Stimulated activated CD8-positive, alpha-beta memory T cell treated with anti-CD3 and anti-CD28 coated beads, Interleukin-12 subunit alpha, Interleukin-12 subunit beta, amount 100 ng/mL, for 24 hours (primary cell): ENCODE results near the gene FGF3.

Experiments
- DNase-seq: peaks from one replicate; pipeline ENCODE4 v3.0.0-alpha.2; 2020; ENCODE audit errors: extremely low read depth

The FGF3 gene

DNA sequence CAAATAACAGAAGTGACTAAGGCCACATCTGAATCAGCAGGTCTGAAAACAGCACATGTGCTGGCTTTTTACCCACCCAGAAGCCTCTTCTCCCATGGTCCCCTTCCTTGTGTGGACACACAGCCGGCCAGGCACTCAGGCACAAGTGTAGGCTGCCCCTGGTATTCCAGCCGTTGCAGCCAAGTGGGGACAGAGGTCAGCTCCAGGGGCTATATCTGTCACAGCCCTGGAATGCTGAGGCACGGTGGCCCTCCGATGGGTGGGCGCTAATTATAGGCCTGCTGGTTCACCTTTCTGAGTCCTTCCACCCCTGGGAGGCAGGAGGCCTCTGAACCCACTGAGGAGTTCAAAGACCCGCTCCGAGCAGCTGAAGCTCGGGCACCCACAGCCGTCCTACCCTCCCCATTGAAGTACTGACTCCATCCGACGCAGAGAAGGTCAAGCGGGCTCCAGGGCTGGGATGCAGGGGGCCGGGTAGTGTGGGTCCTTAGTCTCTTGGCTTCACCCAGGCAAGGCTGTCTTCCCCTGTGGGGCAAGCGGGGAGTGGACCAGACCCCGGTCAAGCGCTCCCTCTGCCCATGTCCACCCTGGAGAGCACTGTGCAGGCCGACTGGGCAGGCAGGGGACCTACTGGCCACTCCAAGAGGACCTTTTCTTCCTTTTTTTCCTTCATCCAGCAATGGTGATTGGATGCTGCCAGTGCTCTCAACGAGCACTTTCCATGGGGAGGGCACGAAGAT is 14.3 kb downstream of the FGF3 start:
- no peak for DNase-seq

DNA sequence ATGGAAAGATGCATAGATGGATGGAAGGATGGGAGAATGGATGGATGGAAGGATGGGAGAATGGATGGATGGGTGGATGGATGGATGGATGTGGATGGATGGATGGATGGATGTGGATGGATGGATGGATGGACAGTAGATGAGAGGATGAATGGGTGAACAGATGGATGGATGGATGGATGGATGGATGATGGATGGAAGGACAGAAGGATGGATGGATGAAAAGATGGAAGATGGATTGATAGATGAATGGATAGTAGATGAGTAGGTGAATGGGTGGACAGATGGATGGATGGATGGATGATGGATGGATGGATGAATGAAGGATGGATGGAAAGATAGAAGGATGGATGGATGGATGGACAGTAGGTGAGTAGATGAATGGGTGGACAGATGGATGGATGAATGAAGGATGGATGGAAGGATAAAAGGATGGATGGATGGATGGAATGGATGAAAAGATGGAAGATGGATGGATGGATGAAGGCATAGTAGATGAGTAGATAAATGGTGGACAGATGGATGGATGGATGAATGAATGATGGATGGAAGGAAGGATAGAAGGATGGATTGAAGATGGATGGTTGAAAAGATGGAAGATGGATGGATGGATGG is 15.5 kb downstream of the FGF3 start:
- DNase-seq, result no peak

DNA sequence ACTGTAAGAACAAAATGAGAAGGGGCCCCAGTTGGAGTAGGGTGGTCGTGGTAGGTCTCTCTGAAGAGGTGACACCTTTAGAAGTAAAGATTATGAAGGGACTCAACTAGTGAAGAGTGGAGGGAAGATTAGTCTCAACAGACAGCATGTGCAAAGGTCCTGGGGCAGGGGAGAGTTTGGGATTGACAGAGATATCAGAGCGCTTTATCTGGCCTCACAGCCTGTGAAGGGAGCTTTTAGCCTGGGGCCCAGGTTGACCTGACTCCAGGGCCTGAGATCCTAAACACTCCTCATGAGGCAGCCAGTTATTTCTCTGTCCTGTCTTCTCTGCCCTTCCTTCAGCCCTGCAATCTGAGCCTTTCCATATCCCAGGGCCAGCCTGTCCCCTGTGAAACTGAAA is 16.2 kb downstream of the FGF3 start:
- DNase-seq, result no peak

DNA sequence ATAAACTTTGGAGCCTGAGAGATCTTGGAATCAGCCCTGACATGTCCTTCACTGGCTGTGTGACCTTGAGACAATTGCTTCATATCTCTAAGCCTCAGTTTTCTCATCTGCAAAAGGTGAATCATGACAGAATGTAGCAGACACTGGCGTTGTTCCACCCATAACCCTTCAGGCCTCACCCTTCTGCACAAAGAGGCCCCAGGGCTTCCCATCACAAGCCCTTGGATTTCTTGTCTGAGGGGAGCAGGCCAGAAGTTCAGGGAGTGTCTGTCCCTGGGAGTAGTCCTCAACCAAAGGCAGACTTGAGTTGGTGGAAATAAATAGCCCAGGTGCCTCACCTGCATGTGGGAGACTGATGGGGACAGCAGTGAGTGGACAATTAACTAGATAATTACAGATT is 16.6 kb downstream of the FGF3 start:
- no peak for DNase-seq

DNA sequence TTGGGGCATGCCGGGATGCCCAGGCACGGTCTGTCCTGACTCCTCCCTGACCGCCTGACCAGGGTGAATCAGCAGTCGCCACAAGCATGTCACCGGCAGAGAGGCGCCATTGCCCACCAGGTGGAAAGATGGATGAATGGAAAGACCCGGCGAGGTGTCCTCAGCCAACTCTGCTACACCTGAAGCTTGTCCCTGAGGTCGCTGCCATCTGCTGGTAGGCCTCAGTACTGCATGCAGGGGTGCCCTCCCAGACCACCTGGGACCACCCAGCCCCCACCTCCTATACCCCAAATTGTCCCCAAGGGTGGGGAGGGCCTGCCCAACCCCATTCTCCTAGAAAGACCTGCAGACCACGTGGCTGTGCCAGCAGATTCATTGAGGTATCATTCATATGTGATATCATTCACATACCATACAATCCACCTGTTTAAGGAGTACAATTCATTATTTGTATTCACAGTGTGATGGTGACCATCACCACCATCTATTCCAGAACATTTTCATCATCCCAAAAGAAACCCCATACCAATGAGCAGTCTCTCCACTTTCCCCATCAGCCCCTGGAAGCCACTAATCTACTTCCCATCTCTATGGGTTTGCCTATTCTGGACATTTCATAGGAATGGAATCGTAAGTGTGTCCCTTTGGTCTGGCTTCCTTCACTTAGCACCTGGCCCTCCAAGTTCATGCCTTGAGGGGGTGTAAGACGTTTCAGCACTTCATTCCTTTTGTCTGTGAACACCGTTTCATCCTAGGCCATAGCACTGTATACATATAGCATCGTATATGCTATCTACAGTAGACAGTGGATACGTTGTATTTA is 17.5 kb downstream of the FGF3 start:
- DNase-seq, result no peak

DNA sequence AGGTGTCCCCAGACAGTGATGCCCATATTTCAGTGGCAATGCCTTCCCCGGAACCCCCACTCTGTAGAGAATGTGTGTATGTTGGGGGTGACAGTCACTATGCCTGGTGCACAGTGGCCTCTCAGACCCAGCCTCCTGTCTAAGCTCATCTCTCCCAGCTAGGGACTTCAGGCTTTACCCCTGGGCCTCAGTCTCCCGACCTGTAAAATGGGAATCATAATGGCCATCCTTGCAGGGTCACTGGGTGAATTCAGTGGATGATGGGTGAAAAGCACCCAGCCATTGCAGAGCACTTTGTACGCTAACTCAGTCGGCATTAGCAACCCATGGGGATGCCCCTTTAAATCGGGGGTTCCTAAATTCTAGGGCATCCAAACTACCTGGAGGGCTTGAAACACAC is 18.9 kb downstream of the FGF3 start:
- no peak for DNase-seq

DNA sequence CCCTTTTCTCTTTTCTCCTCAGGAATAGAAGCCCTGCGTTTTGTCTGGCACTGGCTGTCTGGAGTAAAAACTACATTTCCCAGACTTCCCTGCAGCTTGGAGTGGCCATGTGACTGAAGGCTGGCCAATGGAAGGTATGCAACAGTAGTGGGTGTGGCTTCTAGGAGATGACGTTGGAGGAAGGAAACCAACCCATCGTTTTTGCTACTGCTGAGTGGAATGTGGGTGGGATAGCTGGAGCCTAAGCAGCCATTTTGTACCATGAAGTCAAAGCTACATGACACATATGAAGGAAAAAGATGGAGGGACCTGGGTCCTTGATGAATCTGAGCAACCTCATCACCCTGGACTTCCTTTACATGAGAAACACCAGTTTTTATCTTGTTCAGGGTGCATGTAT is 19.6 kb downstream of the FGF3 start:
- no peak for DNase-seq

DNA sequence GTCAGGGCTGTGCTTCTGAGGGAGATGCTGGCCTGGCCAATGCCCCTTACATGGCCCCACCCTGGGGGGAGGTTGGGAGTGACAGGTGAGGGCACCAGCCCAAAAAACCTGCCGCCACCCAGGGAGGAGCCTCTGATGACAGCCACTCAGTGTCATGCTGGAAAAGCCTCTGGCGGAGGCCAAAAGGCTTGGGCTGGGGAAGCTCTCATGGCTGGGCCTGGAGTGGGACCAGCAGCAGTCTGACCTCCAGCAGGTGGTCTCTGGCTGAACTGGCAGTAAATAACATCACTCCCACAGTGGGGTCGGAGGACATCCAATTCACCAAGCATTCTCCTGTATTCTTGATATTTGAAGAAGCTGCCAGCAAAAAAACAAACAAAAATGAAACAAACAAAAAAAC is 20.1 kb downstream of the FGF3 start:
- DNase-seq, result no peak

DNA sequence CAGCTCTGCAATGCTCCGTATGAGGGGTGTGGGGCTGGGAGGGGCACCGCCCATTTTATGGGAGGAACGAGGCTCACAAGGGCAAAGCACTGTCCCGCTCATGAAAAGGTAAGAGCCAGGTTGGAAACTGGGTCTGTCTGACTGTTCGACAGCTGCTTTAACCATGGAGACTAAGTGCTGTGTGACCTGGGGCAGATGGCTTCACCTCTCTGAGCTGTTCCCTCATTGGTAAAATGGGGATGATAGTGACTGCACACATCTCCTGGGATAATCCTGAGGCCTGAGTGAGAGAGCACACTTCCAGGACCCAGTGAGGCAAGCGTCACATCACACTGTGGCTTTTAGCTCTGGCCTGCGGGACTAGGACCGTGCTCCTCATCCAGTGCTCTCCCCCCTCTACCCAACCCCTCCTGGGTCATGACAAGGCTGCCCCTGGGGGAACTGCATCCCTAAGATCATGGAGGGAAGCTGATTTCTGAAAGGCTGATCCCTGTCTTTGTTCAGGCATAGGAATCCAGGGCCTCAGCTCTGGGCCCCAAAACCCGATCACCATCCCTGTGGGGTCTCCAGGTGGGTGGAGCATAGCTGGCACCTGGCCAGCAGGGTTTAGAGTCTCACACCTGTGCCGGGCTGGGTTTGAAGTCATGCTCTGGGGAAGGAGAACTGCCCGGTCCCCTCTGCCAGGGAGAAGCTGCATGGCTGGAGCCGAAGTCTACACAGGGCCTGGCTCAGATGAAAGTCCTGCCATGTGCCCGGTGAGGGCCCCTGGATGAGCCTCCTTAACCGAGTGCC is 21.3 kb downstream of the FGF3 start:
- no peak for DNase-seq

DNA sequence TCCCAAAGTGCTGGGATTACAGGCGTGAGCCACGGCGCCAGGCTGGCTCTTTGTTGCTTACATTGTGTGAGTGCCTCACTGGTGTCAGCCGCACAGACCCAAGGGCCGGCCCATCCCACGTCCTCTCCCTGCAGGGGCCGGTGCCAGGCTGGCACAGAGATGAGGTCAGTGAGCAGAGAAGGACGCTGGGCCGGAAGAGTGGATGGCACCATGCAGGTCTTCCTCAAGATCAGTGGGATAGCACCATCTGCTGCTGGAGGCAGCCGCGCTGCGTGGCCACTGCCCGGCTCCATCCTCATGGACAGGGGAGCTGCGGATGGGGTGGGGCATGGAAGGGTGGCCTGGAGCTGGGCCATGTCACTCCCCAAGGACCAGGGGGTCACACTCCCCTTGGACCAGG is 22.1 kb downstream of the FGF3 start:
- DNase-seq, result no peak

DNA sequence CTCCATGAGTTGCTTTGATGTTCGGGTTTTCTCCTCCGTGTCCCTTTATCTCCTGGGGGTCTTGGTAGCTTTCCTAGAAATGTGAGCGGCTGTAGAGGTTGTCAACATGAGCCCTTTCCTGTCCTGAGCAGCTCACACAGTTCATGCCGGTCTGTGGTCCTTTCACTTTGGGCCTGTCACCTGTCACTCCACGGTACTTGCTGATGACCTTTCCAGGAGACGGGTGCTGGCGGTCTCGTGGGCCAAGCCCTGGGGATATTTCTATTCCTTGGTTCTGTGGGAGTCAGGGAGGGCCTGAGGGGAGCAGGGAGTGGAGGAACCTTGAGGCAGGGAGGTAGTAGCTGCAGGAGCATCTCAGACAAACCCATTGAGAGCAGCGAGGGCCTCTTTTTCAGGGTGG is 23.2 kb downstream of the FGF3 start:
- no peak for DNase-seq

DNA sequence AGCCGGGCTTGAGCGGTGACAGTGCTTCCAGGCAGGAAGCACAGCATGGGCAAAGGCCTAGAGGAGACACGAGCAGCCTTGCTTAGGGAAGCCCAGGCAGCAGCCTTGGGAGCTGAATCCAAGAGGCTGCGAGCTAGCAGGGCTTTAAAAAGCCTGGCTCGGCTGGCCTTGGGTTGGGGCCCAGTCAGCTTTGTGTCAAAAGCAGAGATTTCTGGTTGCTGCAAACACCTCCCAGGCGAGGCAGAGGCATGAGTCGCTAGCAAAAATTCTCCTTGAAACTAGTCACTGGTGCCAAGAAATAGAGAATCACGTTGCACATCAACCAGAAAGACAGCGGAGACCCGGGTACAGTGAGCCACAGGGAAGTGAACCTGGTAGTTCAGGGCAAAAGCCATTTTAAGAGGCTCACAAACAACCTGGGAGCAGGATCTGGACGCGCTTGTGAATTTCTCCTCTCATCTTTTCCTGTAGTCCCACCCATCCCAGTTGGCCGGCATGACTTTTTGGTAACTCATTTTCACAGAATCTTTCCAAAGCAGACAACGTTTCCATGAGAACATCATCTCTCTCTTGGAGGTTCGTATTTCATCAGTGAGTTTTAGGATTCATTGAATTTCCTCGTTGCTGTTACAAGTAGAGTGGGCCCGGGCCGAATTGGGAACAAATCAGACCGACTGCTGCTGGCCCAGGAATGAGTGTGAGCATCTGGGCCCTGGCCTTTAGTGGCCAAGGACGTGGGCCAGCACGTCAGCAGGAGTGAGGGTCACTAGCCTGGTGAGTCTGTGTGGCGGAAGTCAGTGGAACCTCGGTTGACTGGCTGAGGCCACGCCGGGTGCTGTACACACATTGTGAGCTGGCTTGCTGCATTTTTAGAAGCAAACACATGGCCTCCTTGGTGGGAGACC is 27.7 kb downstream of the FGF3 start:
- DNase-seq, result no peak

DNA sequence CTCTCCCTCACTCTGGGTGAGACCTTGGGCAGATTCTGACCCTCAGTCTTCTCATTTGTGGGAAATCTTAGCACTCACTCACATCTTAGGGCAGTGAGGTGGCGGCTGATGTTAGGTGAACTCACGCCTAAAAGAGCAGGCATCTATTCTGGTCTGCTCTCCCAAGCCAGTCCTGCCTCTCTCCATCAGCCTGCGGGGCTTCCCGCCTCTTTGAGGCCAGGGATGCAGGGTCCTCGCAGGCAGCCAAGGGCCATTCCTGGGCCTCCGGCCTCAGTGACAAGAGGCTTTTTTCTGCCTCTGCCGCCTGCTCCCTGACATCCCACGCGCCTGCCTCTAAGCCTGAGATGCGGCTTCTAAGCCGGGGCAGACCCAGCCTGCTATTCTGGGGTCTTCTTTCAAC is 30.3 kb downstream of the FGF3 start:
- no peak for DNase-seq

DNA sequence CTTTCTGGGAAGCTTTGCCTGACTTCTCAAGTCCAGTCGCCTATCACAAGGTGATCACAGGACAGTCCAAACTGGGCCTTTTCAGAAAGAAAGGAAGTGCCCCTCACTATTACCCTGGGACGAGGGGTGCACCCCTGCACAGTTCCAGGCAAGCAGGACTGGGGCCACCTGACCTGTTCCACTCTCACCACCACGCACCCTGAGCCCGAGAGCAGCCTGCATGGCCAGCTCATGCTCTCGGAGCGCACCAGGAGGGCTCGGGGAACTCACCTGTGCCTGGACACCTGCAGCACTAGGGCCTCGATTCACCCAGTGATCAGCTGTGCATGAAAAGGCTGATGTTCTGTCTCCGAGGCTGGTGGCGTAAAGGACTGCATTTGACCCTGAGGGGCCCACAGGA is 31.3 kb downstream of the FGF3 start:
- no peak for DNase-seq

DNA sequence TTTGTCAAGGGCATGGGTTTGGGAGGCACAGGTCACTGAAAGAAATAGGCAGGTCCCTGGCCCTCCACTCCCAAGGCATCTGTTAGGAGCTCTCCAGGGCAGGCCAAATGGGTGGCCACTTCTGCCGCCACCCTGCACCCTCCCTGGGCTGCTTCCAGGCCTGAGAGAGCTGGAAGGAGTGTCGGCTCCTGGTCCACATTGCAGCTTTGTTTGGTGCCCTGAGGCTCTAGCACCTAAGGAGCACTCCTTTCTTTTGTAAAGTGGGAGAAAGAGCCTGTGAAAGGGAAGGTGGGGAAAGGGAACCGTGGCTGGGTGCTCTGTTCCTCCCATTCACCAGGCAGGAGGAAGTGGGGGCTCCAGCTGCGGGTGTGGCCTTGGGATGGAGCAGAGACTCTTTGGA is 31.8 kb downstream of the FGF3 start:
- DNase-seq, result no peak

DNA sequence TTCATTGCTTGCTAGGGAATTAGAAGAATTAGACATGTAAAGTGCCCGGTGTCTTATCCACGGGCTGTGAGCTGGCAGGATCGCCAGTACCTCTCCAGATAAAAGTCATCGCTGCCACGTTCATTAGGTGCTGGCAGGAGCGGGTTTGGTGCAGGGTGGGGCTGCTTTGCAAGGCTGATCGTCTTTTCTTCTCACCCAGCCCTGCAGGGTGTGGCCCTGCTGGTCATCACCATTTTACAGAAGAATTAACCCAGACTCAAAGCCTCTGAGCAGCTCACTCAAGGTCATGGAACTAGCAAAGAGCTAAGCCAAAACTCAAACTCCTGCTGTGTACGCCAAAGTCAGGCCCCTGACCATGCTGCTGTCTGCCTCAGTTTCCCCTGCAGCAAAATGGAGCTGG is 38.0 kb downstream of the FGF3 start:
- DNase-seq, result no peak

DNA sequence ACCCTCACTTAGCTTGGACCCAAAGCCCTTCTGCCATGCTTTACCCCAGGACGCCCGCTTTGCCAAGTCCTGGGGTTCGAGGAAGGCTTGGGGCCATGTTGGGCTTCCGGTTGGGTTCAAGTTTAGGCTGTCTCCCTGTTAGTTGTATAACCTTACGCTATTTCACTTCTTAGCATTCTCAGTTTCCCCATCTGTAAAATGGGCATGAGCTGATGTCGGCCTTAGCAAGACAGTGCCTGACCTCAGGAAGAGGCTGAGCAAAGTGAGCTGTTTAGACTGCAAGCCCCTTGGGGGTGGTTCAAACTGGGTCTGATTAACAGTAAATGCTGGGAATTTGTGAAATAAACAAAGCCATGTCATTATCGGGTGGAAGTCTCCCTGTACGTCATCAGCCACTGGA is 40.8 kb downstream of the FGF3 start:
- DNase-seq, result no peak

DNA sequence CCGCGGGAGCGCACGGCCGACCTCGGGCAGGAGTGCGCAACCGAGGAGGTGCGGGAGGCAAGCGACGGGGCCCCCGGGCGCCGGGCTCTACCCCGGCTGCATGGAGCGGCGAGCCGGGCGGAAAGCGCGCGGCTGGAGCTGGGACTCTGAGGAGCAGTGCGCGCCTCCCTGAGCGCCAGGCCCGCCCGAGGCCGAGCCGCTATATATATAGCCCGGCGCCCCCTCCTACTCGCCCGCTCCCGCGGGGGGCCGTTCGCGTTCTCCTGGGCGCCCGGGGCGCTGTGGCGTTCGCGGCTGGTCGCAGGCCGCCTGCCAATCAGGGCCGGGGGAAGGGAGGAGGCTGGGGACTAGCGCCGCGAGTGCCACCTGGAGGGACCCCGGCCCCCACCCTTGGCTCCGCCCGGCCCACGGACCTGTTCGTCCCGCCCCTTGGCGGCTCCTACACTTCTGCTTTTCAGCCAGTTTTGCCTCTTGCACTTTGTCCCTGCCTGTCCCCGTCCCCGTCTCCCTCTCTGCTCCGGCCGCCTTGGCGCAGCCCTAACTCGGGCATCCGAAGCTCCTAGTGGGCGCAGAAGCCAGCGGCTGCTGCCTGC is 44.0 kb downstream of the FGF3 start, which contains the start of gene FGF4:
Gene FGF4 (minus strand): TSS at position 179 of the 593 bp plus-strand sequence. CDS start 257 bp downstream, outside the sequence.
- no peak for DNase-seq

DNA sequence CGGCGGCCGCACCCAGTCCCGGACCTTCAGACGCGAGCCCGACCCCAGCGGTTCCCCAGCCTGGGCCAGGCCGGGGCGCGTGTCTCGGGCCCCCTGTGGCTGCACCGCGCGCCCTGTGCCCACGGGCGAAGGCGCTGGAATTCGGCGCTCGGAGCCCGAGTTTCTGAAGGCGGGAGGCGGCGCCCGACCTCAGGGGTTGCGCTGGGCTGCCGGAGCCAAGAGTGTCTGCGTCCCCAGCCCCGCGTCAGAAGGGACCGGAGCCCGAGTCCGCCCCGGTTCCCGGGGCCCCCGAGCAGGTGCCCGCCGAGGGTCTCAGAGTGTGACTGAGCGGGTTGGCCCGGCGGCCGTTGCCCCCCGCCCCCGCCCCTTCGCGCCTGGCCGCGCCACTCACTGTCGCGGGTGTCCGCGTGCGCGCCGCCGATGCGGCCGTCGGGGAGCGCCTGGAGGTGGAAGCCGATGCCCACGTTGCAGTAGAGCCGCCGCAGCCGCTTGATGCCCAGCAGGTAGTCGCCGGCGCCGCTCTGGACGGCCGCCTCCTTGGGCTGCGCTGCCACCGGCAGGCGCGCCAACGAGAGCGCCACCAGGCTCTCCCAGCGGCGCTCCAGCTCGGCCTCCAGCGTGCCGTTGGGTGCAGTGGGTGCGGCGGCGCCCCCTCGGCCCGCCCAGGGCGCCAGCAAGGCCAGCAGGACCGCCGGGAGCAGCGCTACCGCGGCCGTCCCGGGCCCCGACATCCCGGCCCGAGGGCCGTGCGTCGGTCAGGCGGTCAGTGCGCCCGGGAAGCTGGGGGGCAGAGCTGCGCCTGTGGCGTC is 44.7 kb downstream of the FGF3 start:
- no peak for DNase-seq
